ENCODE data around the gene FHIT.

Gene FHIT

DNA sequence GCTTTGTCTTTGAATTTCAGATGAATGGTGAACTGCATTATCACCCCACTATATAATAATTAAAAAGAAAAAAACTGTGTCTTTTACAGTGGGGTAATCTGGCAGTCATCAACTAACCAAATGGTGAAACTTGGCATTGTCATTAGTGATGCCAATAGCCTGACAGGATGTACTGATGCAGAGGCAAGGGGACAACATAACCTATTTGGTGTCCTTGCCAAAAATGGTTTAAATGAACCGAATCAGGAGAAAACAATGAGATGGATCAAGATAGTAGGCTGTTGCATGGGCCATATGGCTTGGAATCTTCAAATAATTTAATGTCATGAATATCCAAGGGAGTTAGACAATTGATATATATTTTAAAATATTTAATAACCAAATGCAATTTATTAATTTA lies 738.7 kb downstream of the FHIT start:
- Mint-ChIP-seq H3K27me3 (ENCODE audit: low read depth, poor library complexity) (no peaks in the 10 kb centered on the region), H3K36me3 (ENCODE audit: low read depth) (peaks cover 10% of the 10 kb centered on the region), H3K4me1 (peaks cover 23% of the 10 kb centered on the region), H3K4me3 (no peak overlapping the region), H3K27ac (no peak overlapping the region), H3K9me3 (peaks cover 26% of the 10 kb centered on the region)
- no peak for DNase-seq
- TF ChIP-seq, protein P1, sequence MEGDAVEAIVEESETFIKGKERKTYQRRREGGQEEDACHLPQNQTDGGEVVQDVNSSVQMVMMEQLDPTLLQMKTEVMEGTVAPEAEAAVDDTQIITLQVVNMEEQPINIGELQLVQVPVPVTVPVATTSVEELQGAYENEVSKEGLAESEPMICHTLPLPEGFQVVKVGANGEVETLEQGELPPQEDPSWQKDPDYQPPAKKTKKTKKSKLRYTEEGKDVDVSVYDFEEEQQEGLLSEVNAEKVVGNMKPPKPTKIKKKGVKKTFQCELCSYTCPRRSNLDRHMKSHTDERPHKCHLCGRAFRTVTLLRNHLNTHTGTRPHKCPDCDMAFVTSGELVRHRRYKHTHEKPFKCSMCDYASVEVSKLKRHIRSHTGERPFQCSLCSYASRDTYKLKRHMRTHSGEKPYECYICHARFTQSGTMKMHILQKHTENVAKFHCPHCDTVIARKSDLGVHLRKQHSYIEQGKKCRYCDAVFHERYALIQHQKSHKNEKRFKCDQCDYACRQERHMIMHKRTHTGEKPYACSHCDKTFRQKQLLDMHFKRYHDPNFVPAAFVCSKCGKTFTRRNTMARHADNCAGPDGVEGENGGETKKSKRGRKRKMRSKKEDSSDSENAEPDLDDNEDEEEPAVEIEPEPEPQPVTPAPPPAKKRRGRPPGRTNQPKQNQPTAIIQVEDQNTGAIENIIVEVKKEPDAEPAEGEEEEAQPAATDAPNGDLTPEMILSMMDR (IDR thresholded peaks at IDR 0.05): no peak

DNA sequence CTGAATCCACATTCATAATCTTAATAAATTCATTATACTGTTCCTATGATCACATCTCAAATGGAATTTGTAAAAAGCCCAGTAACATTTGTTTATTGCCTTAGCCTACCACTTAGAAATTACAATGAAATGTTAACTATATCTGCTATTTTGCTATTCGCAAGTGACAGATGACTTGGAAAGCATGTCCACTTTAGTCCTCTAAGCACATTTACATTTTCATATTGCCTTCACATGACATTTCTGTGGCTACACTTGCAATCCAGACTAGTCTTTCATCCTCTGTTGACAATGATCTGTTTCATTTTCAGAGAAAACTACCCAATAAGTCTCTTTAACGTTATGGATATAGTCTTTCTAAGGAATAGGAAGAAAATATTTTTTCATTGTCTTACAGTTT lies 741.8 kb downstream of the FHIT start:
- peaks cover 10% of the 10 kb centered on the region for H3K36me3 Mint-ChIP-seq (ENCODE audit: low read depth)
- TF ChIP-seq, protein P1 (IDR thresholded peaks at IDR 0.05): no peak
- DNase-seq: no peak
- no peak overlapping the region for H3K4me3 Mint-ChIP-seq
- H3K9me3 Mint-ChIP-seq: peaks cover 27% of the 10 kb centered on the region
- H3K4me1 Mint-ChIP-seq: peaks cover 10% of the 10 kb centered on the region
- H3K27me3 Mint-ChIP-seq (ENCODE audit: low read depth, poor library complexity): no peaks in the 10 kb centered on the region
- no peak overlapping the region for H3K27ac Mint-ChIP-seq

DNA sequence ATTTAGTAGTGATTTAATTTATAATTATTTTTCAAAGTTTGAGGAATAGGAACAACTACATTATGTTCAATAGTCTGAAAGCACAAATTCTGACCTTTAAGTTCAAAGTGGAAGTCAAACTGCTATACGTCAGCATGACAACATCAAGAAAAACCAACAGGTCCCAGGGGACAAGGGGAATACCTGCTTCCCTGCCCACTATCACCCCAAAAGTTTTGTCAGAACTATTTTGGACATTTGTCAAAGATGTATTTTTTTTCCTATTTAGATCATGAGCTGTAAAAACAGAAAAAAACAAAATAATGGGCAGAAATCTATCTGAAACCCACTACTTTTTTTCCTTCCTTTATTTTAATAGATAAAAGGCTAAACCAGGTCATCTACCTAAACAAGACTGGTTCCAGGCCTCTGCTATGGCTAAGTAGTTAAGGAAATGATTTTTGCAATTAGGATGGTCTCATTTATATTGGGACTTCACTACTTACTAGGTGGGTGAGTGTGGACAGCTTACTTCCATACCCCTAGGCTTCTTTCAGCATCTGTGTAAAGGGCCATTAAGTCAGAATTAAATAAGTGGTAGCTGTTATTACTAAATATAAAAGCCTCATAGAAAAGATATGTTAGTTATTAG lies 746.3 kb downstream of the FHIT start:
- Mint-ChIP-seq H3K36me3 (ENCODE audit: low read depth) (no peaks in the 10 kb centered on the region), H3K4me1 (no peaks in the 10 kb centered on the region), H3K4me3 (no peak overlapping the region), H3K27ac (no peak overlapping the region), H3K9me3 (peaks cover 4% of the 10 kb centered on the region), H3K27me3 (ENCODE audit: low read depth, poor library complexity) (no peaks in the 10 kb centered on the region)
- no peak for DNase-seq
- TF ChIP-seq, protein P1 (IDR thresholded peaks at IDR 0.05): no peak

DNA sequence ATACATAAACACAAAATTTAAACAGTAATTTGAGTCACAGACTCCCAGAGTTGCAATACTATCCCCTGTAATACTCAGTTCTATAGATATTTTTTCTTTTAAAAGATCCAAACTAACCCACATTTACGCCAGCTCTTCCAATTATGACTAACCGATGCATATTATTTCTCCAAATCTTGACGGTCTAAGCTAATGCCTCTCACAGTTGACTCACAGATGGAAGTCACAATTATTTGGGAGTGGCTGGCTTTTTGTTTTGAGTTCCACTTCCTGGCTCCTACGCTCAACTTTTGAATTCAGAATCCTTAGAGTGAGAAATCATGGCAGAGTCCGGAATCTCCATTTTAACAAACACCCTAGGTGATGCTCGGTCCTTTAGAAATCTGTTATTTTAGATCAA lies 749.9 kb downstream of the FHIT start:
- Mint-ChIP-seq H3K4me1 (no peaks in the 10 kb centered on the region), H3K27me3 (ENCODE audit: low read depth, poor library complexity) (no peaks in the 10 kb centered on the region), H3K4me3 (no peak overlapping the region), H3K9me3 (peaks cover 4% of the 10 kb centered on the region), H3K36me3 (ENCODE audit: low read depth) (no peaks in the 10 kb centered on the region), H3K27ac (no peak overlapping the region)
- DNase-seq: no peak
- TF ChIP-seq, protein P1 (IDR thresholded peaks at IDR 0.05): no peak

DNA sequence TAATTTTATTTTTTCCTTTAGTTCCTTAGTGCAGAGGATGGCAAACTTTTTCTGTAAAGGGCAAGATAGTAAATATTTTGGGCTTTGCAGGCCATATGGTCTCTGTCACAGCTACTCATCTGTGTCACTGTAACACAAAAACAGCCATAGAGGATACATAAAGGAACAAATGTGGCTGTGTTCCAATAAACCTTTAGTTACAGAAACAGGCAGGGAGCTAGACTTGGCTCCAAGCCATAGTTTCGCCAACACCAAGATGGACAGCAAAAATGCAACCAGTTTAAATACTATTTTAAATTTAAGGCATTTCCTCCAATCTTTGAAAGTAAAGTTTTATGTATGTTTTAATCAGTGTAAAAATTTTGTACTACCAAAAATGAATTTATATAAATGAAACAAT lies 753.4 kb downstream of the FHIT start:
- Mint-ChIP-seq H3K27ac (no peak overlapping the region), H3K4me1 (no peaks in the 10 kb centered on the region), H3K4me3 (no peak overlapping the region), H3K27me3 (ENCODE audit: low read depth, poor library complexity) (no peaks in the 10 kb centered on the region), H3K36me3 (ENCODE audit: low read depth) (no peaks in the 10 kb centered on the region), H3K9me3 (peaks cover 4% of the 10 kb centered on the region)
- no peak for DNase-seq
- TF ChIP-seq, protein P1 (IDR thresholded peaks at IDR 0.05): no peak

DNA sequence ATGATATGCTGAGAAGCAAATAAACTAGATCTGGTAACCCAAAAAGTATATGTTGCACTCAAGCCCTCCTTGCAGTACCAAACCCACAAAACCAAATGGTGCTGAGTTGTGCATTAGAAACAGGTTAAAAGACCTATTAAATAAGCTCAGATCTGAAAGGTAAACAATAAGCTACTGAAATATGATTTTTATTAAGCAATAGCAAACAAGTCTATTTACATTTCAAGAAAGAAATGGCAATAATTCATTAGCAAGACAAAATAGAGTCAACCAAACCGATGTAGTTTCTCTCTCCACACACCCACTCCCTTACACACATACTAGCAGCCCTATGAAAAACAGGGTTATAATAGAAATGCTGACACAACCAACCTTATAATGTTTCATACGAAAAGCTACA lies 760.3 kb downstream of the FHIT start:
- H3K9me3 Mint-ChIP-seq: no peaks in the 10 kb centered on the region
- DNase-seq: no peak
- H3K27ac Mint-ChIP-seq: no peak overlapping the region
- no peaks in the 10 kb centered on the region for H3K36me3 Mint-ChIP-seq (ENCODE audit: low read depth)
- TF ChIP-seq, protein P1 (IDR thresholded peaks at IDR 0.05): no peak
- no peaks in the 10 kb centered on the region for H3K4me1 Mint-ChIP-seq
- H3K4me3 Mint-ChIP-seq: no peak overlapping the region
- H3K27me3 Mint-ChIP-seq (ENCODE audit: low read depth, poor library complexity): peaks cover 7% of the 10 kb centered on the region
